GM18498 (cell line): ENCODE measurements around the gene HSPD1.

Source experiments
- ATAC-seq: cut with Tn5 transposase; IDR thresholded peaks from one replicate; pipeline ENCODE4 v1.9.1; 2021; ENCODE audit warnings: mild to moderate bottlenecking, moderate library complexity; ENCODE audit not compliant: unreplicated experiment

Gene HSPD1

DNA sequence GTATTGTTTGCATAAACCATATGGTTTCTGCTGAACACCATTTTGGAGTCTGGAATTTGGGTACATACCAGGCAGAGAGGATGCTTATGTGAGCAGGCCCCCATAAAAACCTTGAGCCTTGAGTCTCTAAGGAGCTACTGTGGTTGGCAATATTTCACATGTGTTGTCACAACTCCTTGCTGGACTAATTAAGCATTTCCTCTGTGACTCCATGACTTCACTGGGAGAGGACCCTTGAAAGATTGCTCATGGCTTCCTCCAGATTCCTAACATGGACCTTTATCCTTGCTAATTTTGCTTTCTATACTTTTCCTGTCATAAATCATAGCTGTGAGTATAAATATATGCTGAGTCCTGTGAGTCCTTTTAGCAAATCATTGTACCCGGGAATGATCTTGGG, 53.9 kb downstream of the HSPD1 start:
- no peak for ATAC-seq

DNA sequence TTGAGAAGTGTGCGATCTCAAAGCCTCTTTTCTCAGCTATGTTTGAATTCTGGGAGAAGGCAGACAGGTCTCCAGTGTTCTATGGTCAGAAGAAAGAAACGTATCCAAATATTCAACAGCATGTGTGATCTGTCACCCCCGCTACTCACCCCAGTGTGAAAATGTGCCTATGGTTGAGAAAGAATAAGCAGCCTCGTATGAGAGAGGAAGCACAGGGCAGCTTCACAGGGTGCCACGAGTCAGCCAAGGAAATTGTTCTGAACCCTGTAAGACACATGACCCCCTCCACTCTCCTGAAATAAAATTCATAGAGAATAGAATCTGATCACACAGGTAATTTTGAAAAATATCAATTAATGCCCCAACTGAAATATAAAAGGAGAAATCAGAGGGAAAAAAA, 56.8 kb downstream of the HSPD1 start:
- no peak for ATAC-seq

DNA sequence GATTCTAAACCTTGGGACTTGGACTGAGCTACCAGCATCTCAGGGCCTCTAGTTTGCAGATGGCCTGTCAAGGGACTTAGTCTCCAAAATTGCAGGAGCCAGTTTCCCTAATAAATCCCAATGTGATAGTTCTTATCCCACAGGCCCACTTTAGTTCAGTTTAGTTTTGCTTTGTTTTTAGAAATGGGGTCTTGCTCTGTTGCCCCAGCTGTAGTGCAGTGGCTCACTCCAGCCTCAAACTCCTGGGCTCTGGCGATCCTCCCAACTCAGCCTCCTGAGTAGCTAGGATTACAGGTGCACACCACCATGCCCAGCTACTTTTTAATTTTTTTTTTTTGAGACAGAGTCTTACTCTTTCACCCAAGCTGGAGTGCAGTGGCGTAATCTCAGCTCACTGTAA, 62.3 kb downstream of the HSPD1 start:
- ATAC-seq: no peak
